ENCODE results near the gene MON2. TPM values are rescaled to one million over a fixed set of nuclear protein-coding genes. Genes with fewer than 3 reads are reported as not detected.

The MON2 gene
- total RNA-seq, 1 donor from 2014 or later: 21.3 TPM

DNA sequence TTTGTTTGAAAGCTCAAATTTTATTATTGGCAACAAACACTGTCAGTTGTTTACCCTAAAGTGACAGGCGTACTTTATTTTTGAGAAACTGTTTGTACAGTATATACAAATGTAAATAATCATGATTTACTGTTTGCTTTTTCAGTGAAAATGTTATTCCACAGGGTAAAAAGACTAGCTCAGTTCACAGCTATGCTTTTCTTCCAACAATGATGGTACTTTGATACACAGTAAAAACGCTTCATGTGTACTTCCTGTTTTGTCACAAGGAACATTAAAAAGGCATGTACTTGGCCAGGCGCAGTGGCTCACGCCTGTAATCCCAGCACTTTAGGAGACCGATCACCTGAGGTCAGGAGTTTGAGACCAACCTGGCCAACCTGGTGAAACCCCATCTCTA lies 53.7 kb downstream of the MON2 start:
- FAIRE-seq: no peak
- no peaks in the 10 kb centered on the region for H3K36me3 ChIP-seq (ENCODE audit: control insufficient read depth, insufficient read depth, low read length)
- TF ChIP-seq, protein P1, sequence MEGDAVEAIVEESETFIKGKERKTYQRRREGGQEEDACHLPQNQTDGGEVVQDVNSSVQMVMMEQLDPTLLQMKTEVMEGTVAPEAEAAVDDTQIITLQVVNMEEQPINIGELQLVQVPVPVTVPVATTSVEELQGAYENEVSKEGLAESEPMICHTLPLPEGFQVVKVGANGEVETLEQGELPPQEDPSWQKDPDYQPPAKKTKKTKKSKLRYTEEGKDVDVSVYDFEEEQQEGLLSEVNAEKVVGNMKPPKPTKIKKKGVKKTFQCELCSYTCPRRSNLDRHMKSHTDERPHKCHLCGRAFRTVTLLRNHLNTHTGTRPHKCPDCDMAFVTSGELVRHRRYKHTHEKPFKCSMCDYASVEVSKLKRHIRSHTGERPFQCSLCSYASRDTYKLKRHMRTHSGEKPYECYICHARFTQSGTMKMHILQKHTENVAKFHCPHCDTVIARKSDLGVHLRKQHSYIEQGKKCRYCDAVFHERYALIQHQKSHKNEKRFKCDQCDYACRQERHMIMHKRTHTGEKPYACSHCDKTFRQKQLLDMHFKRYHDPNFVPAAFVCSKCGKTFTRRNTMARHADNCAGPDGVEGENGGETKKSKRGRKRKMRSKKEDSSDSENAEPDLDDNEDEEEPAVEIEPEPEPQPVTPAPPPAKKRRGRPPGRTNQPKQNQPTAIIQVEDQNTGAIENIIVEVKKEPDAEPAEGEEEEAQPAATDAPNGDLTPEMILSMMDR (IDR thresholded peaks at IDR 0.05; ENCODE audit: insufficient read depth, low read length, severe bottlenecking): no peak

GRCh38 chr12:62522984-62523383 lies 56.4 kb downstream of the MON2 start:
- peak; percentile 11 for DNase-seq (ENCODE audit: low read depth)
- Histone ChIP-seq H3K27me3 (ENCODE audit: control insufficient read depth, insufficient read depth, low read length) (no peaks in the 10 kb centered on the region), H3K36me3 (ENCODE audit: control insufficient read depth, insufficient read depth, low read length) (no peaks in the 10 kb centered on the region), H3K4me3 (ENCODE audit: low read depth, low read length) (no peak overlapping the region)
- TF ChIP-seq, protein P1 (IDR thresholded peaks at IDR 0.05; ENCODE audit: insufficient read depth, low read length, severe bottlenecking): no peak
- FAIRE-seq: no peak

More for the DNA sequence above, 53.7 kb downstream of the MON2 start:
- Histone ChIP-seq H3K27me3 (ENCODE audit: control insufficient read depth, insufficient read depth, low read length) (no peaks in the 10 kb centered on the region), H3K4me3 (ENCODE audit: low read depth, low read length) (no peak overlapping the region)
- DNase-seq (ENCODE audit: low read depth): no peak

DNA sequence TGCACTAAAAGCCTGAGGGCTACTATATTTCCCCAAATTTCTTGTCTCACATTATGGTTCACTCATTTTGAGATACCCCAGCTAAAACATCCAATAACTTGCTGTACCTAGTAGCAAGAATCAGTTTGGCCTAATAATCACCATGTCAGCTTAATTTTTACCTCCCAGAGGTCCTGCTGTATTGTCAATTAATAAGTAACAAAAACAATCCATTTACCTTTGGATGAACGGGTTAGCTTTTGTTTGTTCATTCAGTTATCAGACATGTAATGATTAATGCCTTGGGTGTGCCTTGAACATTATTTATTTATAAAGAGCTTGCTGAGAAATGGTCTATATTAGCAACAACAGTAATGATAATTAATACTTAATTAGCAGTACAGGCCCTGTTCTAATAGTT lies 57.0 kb downstream of the MON2 start:
- Histone ChIP-seq H3K36me3 (ENCODE audit: control insufficient read depth, insufficient read depth, low read length) (no peaks in the 10 kb centered on the region), H3K27me3 (ENCODE audit: control insufficient read depth, insufficient read depth, low read length) (no peaks in the 10 kb centered on the region), H3K4me3 (ENCODE audit: low read depth, low read length) (no peak overlapping the region)
- DNase-seq (ENCODE audit: low read depth): no peak
- TF ChIP-seq, protein P1 (IDR thresholded peaks at IDR 0.05; ENCODE audit: insufficient read depth, low read length, severe bottlenecking): no peak
- FAIRE-seq: no peak

DNA sequence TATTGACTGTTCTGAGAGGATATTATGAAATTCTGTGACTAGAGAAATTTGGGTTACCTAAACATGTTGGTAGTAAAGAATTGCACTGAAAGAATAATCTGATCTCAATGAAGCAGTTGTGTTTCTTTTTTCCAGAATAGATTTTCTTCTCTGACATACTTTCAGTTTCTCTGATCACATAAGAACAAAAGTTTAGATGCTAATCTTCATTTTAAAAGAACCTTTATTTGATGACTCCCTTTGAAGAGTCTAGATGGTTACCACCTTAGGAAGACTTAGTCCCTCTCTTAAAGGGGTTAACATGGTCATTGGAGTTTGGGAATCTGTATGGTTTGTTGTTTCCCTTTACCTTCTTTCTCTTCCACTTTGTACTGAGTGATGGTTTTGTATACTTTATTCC lies 58.6 kb downstream of the MON2 start:
- H3K27me3 ChIP-seq (ENCODE audit: control insufficient read depth, insufficient read depth, low read length): no peaks in the 10 kb centered on the region
- DNase-seq (ENCODE audit: low read depth): no peak
- no peaks in the 10 kb centered on the region for H3K36me3 ChIP-seq (ENCODE audit: control insufficient read depth, insufficient read depth, low read length)
- FAIRE-seq: no peak
- TF ChIP-seq, protein P1 (IDR thresholded peaks at IDR 0.05; ENCODE audit: insufficient read depth, low read length, severe bottlenecking): no peak
- no peak overlapping the region for H3K4me3 ChIP-seq (ENCODE audit: low read depth, low read length)

DNA sequence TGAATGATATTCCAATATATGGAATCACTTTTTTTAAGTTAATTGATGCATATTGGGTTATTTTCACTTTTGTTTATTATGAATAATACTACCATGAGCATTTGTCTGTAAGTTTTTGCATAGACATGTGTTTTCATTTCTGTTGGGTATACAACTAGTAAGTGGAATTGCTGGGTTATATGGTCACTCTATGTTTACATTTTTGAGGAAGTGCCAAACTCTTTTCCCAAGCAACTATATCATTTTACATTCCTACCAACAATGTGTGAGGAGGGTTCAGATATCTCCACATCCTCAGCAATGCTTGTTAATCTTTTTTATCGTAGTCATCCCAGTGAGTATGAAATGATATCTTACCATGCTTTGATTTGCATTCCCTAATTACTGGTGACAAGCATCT lies 64.0 kb downstream of the MON2 start:
- FAIRE-seq: no peak
- H3K4me3 ChIP-seq (ENCODE audit: low read depth, low read length): no peak overlapping the region
- DNase-seq (ENCODE audit: low read depth): no peak
- no peaks in the 10 kb centered on the region for H3K27me3 ChIP-seq (ENCODE audit: control insufficient read depth, insufficient read depth, low read length)
- peaks cover 1% of the 10 kb centered on the region for H3K36me3 ChIP-seq (ENCODE audit: control insufficient read depth, insufficient read depth, low read length)
- TF ChIP-seq, protein P1 (IDR thresholded peaks at IDR 0.05; ENCODE audit: insufficient read depth, low read length, severe bottlenecking): no peak

DNA sequence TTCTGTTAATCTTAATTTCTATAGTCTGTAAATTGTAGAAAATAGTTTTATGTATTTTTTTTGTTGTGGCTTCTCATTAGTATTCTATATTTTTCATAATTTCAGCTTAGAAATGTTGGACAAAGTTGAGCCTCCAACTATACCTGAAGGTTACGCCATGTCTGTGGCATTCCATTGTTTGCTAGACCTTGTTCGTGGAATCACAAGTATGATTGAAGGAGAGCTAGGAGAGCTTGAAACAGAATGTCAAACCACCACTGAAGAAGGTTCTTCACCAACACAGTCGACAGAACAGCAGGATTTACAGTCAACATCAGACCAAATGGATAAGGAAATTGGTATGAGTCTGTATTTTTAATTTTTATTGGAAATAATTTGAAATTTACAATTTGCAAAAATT lies 65.7 kb downstream of the MON2 start:
- peaks cover 1% of the 10 kb centered on the region for H3K36me3 ChIP-seq (ENCODE audit: control insufficient read depth, insufficient read depth, low read length)
- H3K27me3 ChIP-seq (ENCODE audit: control insufficient read depth, insufficient read depth, low read length): no peaks in the 10 kb centered on the region
- no peak overlapping the region for H3K4me3 ChIP-seq (ENCODE audit: low read depth, low read length)
- TF ChIP-seq, protein P1 (IDR thresholded peaks at IDR 0.05; ENCODE audit: insufficient read depth, low read length, severe bottlenecking): no peak
- no peak for FAIRE-seq
- DNase-seq (ENCODE audit: low read depth): no peak
